ENCODE results near the gene FBXL4.

- TF ChIP-seq CTCF (IDR thresholded peaks at IDR 0.05 in 2 of 3, conservative IDR thresholded peaks at IDR 0.05 in 1 of 3; ENCODE audit: control insufficient read depth in 2 of 3, extremely low read depth in 1 of 3, insufficient read depth in 1 of 3, low read depth in 3 of 3, low read length in 3 of 3) (no peak), CBX3 (IDR thresholded peaks at IDR 0.05; ENCODE audit: borderline replicate concordance, low read depth) (no peak), POLR2A (IDR thresholded peaks at IDR 0.05; ENCODE audit: low read depth, low read length) (no peak), REST (IDR thresholded peaks at IDR 0.05; ENCODE audit: low read depth, low read length) (no peak), RB1 (IDR thresholded peaks at IDR 0.05; ENCODE audit: borderline replicate concordance) (no peak), BRCA1 (IDR thresholded peaks at IDR 0.05; ENCODE audit: low read depth, low read length) (no peak)
These were observed 104.2 kb downstream of the FBXL4 start for GRCh38 chr6:98843271-98844243.
